Tibial nerve (tissue), 3 donors: ENCODE measurements around the gene PGC.

Source experiments
- CTCF ChIP-seq, 5 experiments: fragments of 200-600 bp in 3 of 5; fragments of 450-650 bp in 2 of 5; sonication (generic) in 3 of 5; IDR thresholded peaks; one replicate each; pipeline ENCODE4 v1.5.1; 2016 to 2019; ENCODE audit warnings: antibody characterized with exemption in 5 of 5, mild to moderate bottlenecking in 3 of 5, moderate library complexity in 2 of 5
- POLR2A ChIP-seq, 2 donors: fragments of 450-650 bp; IDR thresholded peaks; one replicate each; pipeline ENCODE4 v1.6.1; 2017; ENCODE audit warnings: antibody characterized with exemption in 2 of 2, mild to moderate bottlenecking in 2 of 2, moderate library complexity in 2 of 2

GRCh38 chr6:41748102-41748477 lies 893 bp upstream of the PGC start:
- TF ChIP-seq CTCF (IDR thresholded peaks at IDR 0.05) (no peak), POLR2A (IDR thresholded peaks at IDR 0.05) (no peak)
